ENCODE data around the gene TESK1.

Gene TESK1

DNA sequence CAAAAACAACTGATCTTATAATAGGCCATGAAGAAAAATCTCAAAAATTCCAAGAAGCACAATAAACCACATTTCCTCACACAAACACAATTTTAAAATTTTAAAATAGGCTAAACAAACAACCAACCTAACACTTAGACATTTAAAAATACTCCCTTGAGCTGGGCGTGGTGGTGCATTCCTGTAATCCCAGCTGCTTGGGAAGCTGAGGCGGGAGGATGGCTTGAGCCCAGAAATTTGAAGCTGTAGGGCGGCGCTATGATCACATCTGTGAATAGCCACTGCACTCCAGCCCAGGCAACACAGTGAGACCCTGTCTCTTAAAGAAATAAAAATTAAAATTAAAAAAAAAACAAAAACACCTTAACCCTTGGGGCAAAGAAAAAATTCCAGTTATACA, 36.9 kb upstream of the TESK1 start:
- no peak for TF ChIP-seq ZFX (IDR thresholded peaks at IDR 0.05; ENCODE audit: borderline replicate concordance)
- H3K27ac ChIP-seq: no peak overlapping the region

DNA sequence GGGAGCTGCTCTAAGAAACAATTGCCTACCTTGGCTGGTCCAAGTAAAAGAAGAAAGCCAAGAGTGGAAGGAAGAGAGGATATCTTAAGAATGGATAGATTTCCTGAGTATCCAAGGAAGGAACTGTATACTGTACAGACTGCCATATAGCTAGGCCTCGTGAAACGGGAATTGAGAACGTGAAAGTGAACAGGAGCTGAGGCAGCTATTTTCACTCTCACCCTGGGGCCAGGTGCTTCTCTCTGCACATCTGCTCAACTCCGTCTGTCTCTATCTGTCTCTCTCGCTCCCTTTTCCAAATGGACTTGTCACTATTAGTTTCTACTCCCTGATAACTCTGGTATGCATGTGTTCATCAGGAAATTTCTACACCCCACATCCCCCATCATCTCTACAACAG, 35.9 kb upstream of the TESK1 start:
- no peak for TF ChIP-seq ZFX (IDR thresholded peaks at IDR 0.05; ENCODE audit: borderline replicate concordance)
- no peak for TF ChIP-seq CTCF (IDR thresholded peaks at IDR 0.05)
- H3K27ac ChIP-seq: no peak overlapping the region

GRCh38 chr9:35570709-35571504, 34.2 kb upstream of the TESK1 start:
- TF ChIP-seq ZFX (IDR thresholded peaks at IDR 0.05; ENCODE audit: borderline replicate concordance) (no peak), CTCF (IDR thresholded peaks at IDR 0.05) (no peak)
- H3K27ac ChIP-seq: no peak overlapping the region

DNA sequence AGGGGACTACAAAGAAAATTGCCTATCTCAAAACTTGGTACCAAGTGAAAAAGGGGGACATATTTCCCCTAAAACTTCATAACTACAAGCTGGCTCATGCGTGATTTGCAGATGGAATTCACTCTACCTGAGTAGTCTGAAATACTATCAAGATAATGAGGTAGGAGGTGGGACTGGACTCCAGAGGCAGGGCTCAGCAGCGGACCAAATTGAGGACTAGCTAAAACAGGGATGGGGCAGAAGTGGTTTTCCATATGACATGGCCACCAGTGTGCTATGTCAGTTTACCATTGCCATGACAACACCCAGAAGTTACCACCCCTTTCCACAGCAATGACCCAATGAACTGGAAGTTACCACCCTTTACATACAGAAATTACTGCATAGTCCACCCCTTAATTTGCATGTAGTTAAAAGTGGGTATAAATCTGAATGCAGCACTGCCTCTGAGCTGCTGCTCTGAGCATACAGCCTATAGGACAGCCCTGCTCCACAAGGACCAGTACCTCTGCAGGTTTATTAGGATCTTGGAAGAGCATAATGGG, 30.4 kb upstream of the TESK1 start:
- no peak overlapping the region for H3K27ac ChIP-seq
- TF ChIP-seq CTCF (IDR thresholded peaks at IDR 0.05) (no peak), ZFX (IDR thresholded peaks at IDR 0.05; ENCODE audit: borderline replicate concordance) (no peak)

GRCh38 chr9:35575478-35575877, 29.6 kb upstream of the TESK1 start:
- TF ChIP-seq CTCF (IDR thresholded peaks at IDR 0.05) (no peak), ZFX (IDR thresholded peaks at IDR 0.05; ENCODE audit: borderline replicate concordance) (no peak)

DNA sequence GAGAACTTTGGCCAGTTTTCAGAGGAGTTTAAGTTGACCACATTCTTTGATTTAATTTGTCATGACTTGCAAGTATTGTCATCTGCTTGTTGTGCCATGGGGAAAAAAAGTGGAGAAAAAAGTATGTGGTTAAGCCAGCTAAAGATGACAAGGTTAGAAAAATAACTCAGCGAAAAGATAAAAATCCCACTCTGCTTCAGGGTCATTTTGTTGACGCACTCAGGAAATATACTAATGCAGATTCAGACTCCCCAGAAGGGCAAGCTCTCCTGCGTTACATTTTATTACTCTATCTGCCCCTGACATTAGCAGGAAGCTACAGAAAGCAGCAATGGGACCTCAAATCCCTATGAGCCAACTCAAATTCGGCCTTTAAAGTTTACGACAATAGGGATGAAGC, 27.6 kb upstream of the TESK1 start:
- TF ChIP-seq CTCF (IDR thresholded peaks at IDR 0.05) (no peak), ZFX (IDR thresholded peaks at IDR 0.05; ENCODE audit: borderline replicate concordance) (no peak)
- no peak overlapping the region for H3K27ac ChIP-seq

More at GRCh38 chr9:35575478-35575877, 29.6 kb upstream of the TESK1 start:
- H3K27ac ChIP-seq: no peak overlapping the region

- no peak for TF ChIP-seq ZFX (IDR thresholded peaks at IDR 0.05; ENCODE audit: borderline replicate concordance)
- TF ChIP-seq CTCF (IDR thresholded peaks at IDR 0.05): no peak
- H3K27ac ChIP-seq: no peak overlapping the region
Measured at GRCh38 chr9:35579130-35579529, 25.9 kb upstream of the TESK1 start.

Measured in 22Rv1 (cell line).